Neural cell (in vitro differentiated cells): Measurements from ENCODE around the gene RND3. TPM values are rescaled to one million over a fixed set of nuclear protein-coding genes. Genes with fewer than 3 reads are reported as not detected.

Experiments
- H2AFZ ChIP-seq: fragments of 200-600, 300-800 bp; sonication (generic), shearing (Covaris generic); 2 replicates; pipeline ENCODE4 v1.6.0; 2014; ENCODE audit warnings: low read depth, mild to moderate bottlenecking, antibody characterized with exemption, low read length, moderate library complexity
- H3F3A ChIP-seq: fragments of 200-600 bp; shearing (Covaris generic); 2 replicates; pipeline ENCODE4 v1.6.1; 2016; ENCODE audit warnings: mild to moderate bottlenecking, moderate library complexity, mixed read lengths, antibody characterized with exemption, low read length; ENCODE audit not compliant: insufficient read depth, poor library complexity, severe bottlenecking
- H3K27ac ChIP-seq: fragments of 200-600, 300-800 bp; sonication (generic), shearing (Covaris generic); 2 replicates; pipeline ENCODE4 v1.5.1; 2014; ENCODE audit warnings: mild to moderate bottlenecking, low read length, moderate library complexity
- H3K27me3 ChIP-seq: fragments of 300-800, 200-600 bp; sonication (generic), shearing (Covaris generic); 2 replicates; pipeline ENCODE4 v1.6.0; 2014; ENCODE audit warnings: mild to moderate bottlenecking, low read depth, low read length, moderate library complexity; ENCODE audit not compliant: insufficient read depth
- H3K36me3 ChIP-seq: fragments of 300-800, 200-600 bp; sonication (generic), shearing (Covaris generic); 2 replicates; pipeline ENCODE4 v1.5.1; 2014; ENCODE audit warnings: mild to moderate bottlenecking, antibody characterized with exemption, low read length, moderate library complexity; ENCODE audit not compliant: insufficient read depth
- H3K4me2 ChIP-seq: fragments of 300-800, 200-600 bp; sonication (generic), shearing (Covaris generic); 2 replicates; pipeline ENCODE4 v1.6.0; 2014; ENCODE audit warnings: mild to moderate bottlenecking, low read length
- H3K4me3 ChIP-seq: fragments of 300-800, 200-600 bp; sonication (generic), shearing (Covaris generic); 2 replicates; pipeline ENCODE4 v1.5.1; 2014; ENCODE audit warnings: mild to moderate bottlenecking, low read length, moderate library complexity
- H3K79me2 ChIP-seq: fragments of 200-600 bp; shearing (Covaris generic); replicated peaks from 2 replicates; pipeline ENCODE4 v1.6.0; 2014; ENCODE audit warnings: mild to moderate bottlenecking, low read length, moderate library complexity; ENCODE audit not compliant: insufficient read depth
- H3K9ac ChIP-seq: fragments of 300-800, 200-600 bp; sonication (generic), shearing (Covaris generic); 2 replicates; pipeline ENCODE4 v1.6.1; 2016; ENCODE audit warnings: mild to moderate bottlenecking, low read length, mixed read lengths
- H3K9me2 ChIP-seq: fragments of 200-600 bp; shearing (Covaris generic); 2 replicates; pipeline ENCODE4 v1.6.1; 2016; ENCODE audit warnings: mild to moderate bottlenecking, low read length, mixed read lengths; ENCODE audit not compliant: insufficient read depth
- H3K9me3 ChIP-seq: fragments of 200-600, 300-800 bp; sonication (generic), shearing (Covaris generic); 2 replicates; pipeline ENCODE4 v1.6.1; 2016; ENCODE audit warnings: mild to moderate bottlenecking, mixed run types, low read length, moderate library complexity, mixed read lengths
- H4K20me1 ChIP-seq: fragments of 200-600 bp; shearing (Covaris generic); 2 replicates; pipeline ENCODE4 v1.6.1; 2016; ENCODE audit warnings: mild to moderate bottlenecking, mixed run types; ENCODE audit not compliant: insufficient read depth
- EP300 ChIP-seq: fragments of 450-650 bp; conservative IDR thresholded peaks from 2 replicates; pipeline ENCODE4 v1.6.1; 2014; ENCODE audit warnings: antibody characterized with exemption, mild to moderate bottlenecking, moderate library complexity; ENCODE audit not compliant: poor library complexity, severe bottlenecking
- EZH2 ChIP-seq: fragments of 200-600, 300-800 bp; shearing (Covaris generic), sonication (generic); IDR thresholded peaks from 2 replicates; pipeline ENCODE4 v1.6.1; 2014; ENCODE audit warnings: antibody characterized with exemption, low read length, borderline replicate concordance, mild to moderate bottlenecking; ENCODE audit not compliant: insufficient read depth, poor library complexity, severe bottlenecking
- MXI1 ChIP-seq: fragments of 450-650 bp; conservative IDR thresholded peaks from 2 replicates; pipeline ENCODE4 v1.6.1; 2014; ENCODE audit warnings: antibody characterized with exemption, mild to moderate bottlenecking; ENCODE audit not compliant: poor library complexity, severe bottlenecking
- POLR2AphosphoS5 ChIP-seq: IDR thresholded peaks from 2 replicates; pipeline ENCODE4 v1.6.1; 2012
- RAD21 ChIP-seq: fragments of 450-650 bp; conservative IDR thresholded peaks from 2 replicates; pipeline ENCODE4 v1.6.1; 2014; ENCODE audit warnings: antibody characterized with exemption, mild to moderate bottlenecking, moderate library complexity
- SMC3 ChIP-seq: fragments of 450-650 bp; conservative IDR thresholded peaks from 2 replicates; pipeline ENCODE4 v1.6.1; 2014; ENCODE audit warnings: antibody characterized with exemption, mild to moderate bottlenecking, moderate library complexity; ENCODE audit not compliant: poor library complexity
- TAF1 ChIP-seq: IDR thresholded peaks from 2 replicates; pipeline ENCODE4 v1.6.1; 2012; ENCODE audit warnings: low read depth
- polyA plus RNA-seq: library from polyadenylated mRNA; depleted of rRNA; stranded (reverse); fragments of >200 nt; gene quantifications from 2 replicates; pipeline ENCODE4 v1.2.3, GENCODE V29; 2014
- TF ChIP-seq, protein P1 (sequence below): IDR thresholded peaks from 2 replicates; pipeline ENCODE4 v1.6.1; 2012; ENCODE audit warnings: borderline replicate concordance
- TF ChIP-seq, protein P2 (sequence below): fragments of 450-650 bp; IDR thresholded peaks from 2 replicates; pipeline ENCODE4 v1.5.1; 2014; ENCODE audit warnings: antibody characterized with exemption, mild to moderate bottlenecking, moderate library complexity; ENCODE audit not compliant: poor library complexity, severe bottlenecking

The RND3 gene
- polyA plus RNA-seq, 1 donor from 2014 or later = 143 TPM

DNA sequence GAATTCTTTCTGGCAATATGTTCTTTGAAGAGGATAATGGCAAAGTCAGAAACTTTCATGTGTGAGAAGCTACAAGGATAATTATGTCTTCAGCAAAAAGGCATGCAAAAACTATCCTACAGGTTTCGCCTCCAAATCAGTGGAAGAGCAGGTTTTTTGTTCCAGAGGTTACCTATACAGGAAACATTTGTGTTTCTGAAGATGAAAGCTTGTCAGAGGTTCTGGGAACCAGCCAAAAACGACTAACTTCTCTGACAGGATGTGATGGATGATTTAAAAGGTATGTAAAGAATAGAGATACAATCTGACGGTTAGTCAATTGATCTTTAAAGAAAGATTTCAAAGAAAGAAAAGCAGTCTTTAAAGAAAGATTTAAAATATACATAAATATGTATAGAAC, 37.6 kb downstream of the RND3 start:
- Histone ChIP-seq H4K20me1 (no peaks in the 10 kb centered on the region), H3K27me3 (no peaks in the 10 kb centered on the region), H3K9me3 (no peaks in the 10 kb centered on the region), H3K4me3 (no peak overlapping the region), H3K9ac (no peak overlapping the region), H3K36me3 (no peaks in the 10 kb centered on the region), H3K27ac (no peak overlapping the region), H3K9me2 (no peaks in the 10 kb centered on the region), H2AFZ (no peak overlapping the region), H3K4me2 (no peak overlapping the region), H3F3A (no peaks in the 10 kb centered on the region), H3K79me2 (no peaks in the 10 kb centered on the region)
- TF ChIP-seq EZH2 = no peak
- no peak for TF ChIP-seq RAD21
- TF ChIP-seq EP300 = no peak
- no peak for TF ChIP-seq SMC3
- TF ChIP-seq, protein P1, sequence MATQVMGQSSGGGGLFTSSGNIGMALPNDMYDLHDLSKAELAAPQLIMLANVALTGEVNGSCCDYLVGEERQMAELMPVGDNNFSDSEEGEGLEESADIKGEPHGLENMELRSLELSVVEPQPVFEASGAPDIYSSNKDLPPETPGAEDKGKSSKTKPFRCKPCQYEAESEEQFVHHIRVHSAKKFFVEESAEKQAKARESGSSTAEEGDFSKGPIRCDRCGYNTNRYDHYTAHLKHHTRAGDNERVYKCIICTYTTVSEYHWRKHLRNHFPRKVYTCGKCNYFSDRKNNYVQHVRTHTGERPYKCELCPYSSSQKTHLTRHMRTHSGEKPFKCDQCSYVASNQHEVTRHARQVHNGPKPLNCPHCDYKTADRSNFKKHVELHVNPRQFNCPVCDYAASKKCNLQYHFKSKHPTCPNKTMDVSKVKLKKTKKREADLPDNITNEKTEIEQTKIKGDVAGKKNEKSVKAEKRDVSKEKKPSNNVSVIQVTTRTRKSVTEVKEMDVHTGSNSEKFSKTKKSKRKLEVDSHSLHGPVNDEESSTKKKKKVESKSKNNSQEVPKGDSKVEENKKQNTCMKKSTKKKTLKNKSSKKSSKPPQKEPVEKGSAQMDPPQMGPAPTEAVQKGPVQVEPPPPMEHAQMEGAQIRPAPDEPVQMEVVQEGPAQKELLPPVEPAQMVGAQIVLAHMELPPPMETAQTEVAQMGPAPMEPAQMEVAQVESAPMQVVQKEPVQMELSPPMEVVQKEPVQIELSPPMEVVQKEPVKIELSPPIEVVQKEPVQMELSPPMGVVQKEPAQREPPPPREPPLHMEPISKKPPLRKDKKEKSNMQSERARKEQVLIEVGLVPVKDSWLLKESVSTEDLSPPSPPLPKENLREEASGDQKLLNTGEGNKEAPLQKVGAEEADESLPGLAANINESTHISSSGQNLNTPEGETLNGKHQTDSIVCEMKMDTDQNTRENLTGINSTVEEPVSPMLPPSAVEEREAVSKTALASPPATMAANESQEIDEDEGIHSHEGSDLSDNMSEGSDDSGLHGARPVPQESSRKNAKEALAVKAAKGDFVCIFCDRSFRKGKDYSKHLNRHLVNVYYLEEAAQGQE = no peak
- no peak for TF ChIP-seq TAF1
- TF ChIP-seq, protein P2, sequence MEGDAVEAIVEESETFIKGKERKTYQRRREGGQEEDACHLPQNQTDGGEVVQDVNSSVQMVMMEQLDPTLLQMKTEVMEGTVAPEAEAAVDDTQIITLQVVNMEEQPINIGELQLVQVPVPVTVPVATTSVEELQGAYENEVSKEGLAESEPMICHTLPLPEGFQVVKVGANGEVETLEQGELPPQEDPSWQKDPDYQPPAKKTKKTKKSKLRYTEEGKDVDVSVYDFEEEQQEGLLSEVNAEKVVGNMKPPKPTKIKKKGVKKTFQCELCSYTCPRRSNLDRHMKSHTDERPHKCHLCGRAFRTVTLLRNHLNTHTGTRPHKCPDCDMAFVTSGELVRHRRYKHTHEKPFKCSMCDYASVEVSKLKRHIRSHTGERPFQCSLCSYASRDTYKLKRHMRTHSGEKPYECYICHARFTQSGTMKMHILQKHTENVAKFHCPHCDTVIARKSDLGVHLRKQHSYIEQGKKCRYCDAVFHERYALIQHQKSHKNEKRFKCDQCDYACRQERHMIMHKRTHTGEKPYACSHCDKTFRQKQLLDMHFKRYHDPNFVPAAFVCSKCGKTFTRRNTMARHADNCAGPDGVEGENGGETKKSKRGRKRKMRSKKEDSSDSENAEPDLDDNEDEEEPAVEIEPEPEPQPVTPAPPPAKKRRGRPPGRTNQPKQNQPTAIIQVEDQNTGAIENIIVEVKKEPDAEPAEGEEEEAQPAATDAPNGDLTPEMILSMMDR = no peak
- TF ChIP-seq MXI1 = no peak
- TF ChIP-seq POLR2AphosphoS5 = no peak

DNA sequence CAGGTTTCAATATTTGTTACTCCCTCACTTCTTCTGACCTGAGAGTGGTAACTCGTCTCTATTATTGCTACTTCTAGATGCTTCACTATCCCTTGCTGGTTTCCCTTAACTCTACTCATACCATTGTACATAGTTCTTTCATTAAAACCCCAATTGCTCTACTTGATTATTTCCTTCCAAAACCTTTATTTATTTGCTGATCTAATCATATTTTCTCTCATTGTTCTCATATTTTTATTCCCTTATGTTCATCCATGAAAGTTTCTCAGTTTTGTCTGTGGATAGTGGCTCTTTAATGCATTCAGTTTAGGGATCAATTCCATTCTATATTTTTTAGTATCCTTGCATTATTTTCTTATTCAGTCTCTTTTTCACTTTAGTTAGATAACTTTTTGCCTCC, 42.1 kb downstream of the RND3 start:
- Histone ChIP-seq H3K4me2 (no peak overlapping the region), H3K36me3 (no peaks in the 10 kb centered on the region)

More for the DNA sequence above, 42.1 kb downstream of the RND3 start:
- Histone ChIP-seq H3K27ac (no peak overlapping the region), H3K27me3 (no peaks in the 10 kb centered on the region), H3K9me3 (no peaks in the 10 kb centered on the region), H3F3A (no peaks in the 10 kb centered on the region), H3K4me3 (no peak overlapping the region), H3K9ac (no peak overlapping the region), H4K20me1 (no peaks in the 10 kb centered on the region), H2AFZ (no peak overlapping the region), H3K79me2 (no peaks in the 10 kb centered on the region), H3K9me2 (no peaks in the 10 kb centered on the region)
- TF ChIP-seq, protein P1 = no peak
- TF ChIP-seq SMC3 (no peak), TAF1 (no peak), RAD21 (no peak), EZH2 (no peak), EP300 (no peak), MXI1 (no peak), POLR2AphosphoS5 (no peak)
- TF ChIP-seq, protein P2 = no peak
